ENCODE results near the gene NFIL3. TPM values are rescaled to one million over a fixed set of nuclear protein-coding genes. Genes with fewer than 3 reads are reported as not detected.

Gene NFIL3
- total and polyA plus RNA-seq, 2 of the 4 experiments (the other 2 are of a cell fraction) = 27.6 to 27.7 TPM

DNA sequence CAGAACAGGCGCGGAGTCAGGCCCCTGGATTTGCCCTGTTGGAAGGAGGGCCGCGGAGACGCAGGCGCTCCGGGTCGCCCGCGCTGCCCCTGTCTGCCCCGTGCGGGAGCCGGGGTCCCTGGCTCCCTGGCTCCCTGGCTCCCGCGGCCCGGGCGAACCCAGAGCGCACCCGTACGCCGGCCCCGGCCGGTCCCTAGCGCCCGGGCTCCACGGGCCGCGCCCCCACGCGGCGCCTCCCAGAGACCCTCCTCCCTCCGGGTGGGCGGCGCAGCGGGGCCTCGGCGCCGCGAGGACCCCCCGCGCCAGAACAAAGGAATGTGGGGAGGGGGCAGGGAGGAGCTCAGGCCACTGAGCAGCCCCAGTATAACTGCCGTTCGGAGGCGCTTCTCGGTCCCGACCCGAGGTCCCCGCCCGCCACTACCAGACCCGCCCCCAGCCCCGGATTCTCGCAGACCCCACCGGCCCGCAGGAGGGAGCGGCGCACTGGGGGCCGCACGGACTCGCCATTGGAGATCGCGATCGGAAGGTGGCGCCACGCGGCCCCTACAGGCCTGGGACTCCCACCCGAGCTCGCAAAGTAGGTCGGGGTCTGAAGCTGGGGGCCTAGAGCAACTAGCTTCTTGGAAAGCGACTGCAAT is 2.4 kb downstream of the NFIL3 start:
- Histone ChIP-seq H4K91ac (ENCODE audit: insufficient read depth, low read depth, low read length) (peak overlapping the region; percentile 73), H3K36me3 (ENCODE audit: control insufficient read depth, insufficient read depth, low read length) (no peaks in the 10 kb centered on the region), H3K4me1 (ENCODE audit: control insufficient read depth, insufficient read depth, low read length) (peaks cover 12% of the 10 kb centered on the region), H3K9ac (ENCODE audit: low read depth, low read length) (peak overlapping the region; percentile 73), H2BK15ac (ENCODE audit: low read depth, low read length) (no peak overlapping the region), H2AK5ac (ENCODE audit: low read depth, low read length) (peak overlapping the region; percentile 89), H3K79me1 (ENCODE audit: low read depth in 1 of 2, low read length in 2 of 2) (peaks cover 4 to 21% of the 10 kb centered on the region in 2 experiments; a peak in 2 of 4 replicates), H3K56ac (ENCODE audit: extremely low read depth, insufficient read depth, low read length) (peak overlapping the region; percentile 85), H3K4me3 (ENCODE audit: insufficient read depth, low read depth, low read length) (peak overlapping the region; percentile 58), H3K4ac (ENCODE audit: low read depth, low read length) (peak overlapping the region; percentile 94), H3K14ac (replicated peaks; ENCODE audit: low read depth, low read length) (peak overlapping the region; percentile 95), H4K20me1 (ENCODE audit: insufficient read depth, low read length) (peaks cover 27% of the 10 kb centered on the region), H3K9me3 (ENCODE audit: control insufficient read depth, insufficient read depth, low read length) (no peaks in the 10 kb centered on the region), H2AFZ (replicated peaks; ENCODE audit: low read length, poor library complexity) (peak overlapping the region; percentile 75), H2BK5ac (ENCODE audit: low read depth, low read length, poor library complexity, severe bottlenecking) (peak overlapping the region; percentile 95), H2AK9ac (replicated peaks; ENCODE audit: low read depth, low read length, poor library complexity) (peak overlapping the region; percentile 73), H3K18ac (ENCODE audit: low read depth, low read length) (peak overlapping the region; percentile 97), H3K4me2 (ENCODE audit: low read depth, low read length) (peak overlapping the region; percentile 97), H2BK20ac (ENCODE audit: low read depth, low read length) (peak overlapping the region; percentile 58; the same call in 1 of the 2 replicates), H4K8ac (ENCODE audit: low read depth in 2 of 2, low read length in 2 of 2) (peak overlapping the region; percentile 66 to 89; a peak in 2 of 4 replicates), H3K9me1 (ENCODE audit: insufficient read depth, low read length) (peaks cover 5% of the 10 kb centered on the region; the same call in 1 of the 2 replicates), H3K23ac (ENCODE audit: low read depth, low read length) (peak overlapping the region; percentile 99; the same call in 1 of the 2 replicates), H3K27me3 (ENCODE audit: control insufficient read depth, insufficient read depth, low read length) (no peaks in the 10 kb centered on the region), H2BK120ac (ENCODE audit: low read depth, low read length) (peak overlapping the region; percentile 95), H3K27ac (ENCODE audit: insufficient read depth, low read length) (peak overlapping the region; percentile 97), H4K5ac (ENCODE audit: low read depth, low read length) (peak overlapping the region; percentile 72)
- in situ Hi-C loops (cut with MboI; ENCODE audit: low sequenced_read_pairs) = no loop called here
- POLR2A ChIA-PET (ENCODE audit: unreplicated experiment) = no interaction called here
- intact Hi-C loops (cut with micrococcal nuclease) = loop anchor here (1.0 to 5.0 kb wide), 6 partner anchors 74 to 319 kb away; no protein-coding TSS in a partner anchor
- DNase-seq = peak; percentile 62
- no TSS peak for BruUV-seq (replicated peaks)
- WGBS, 2 experiments (ENCODE audit: extremely low coverage in 2 of 2, insufficient read length in 1 of 2) = 1% methylated on average over 12 of the region's 69 CpGs; no CpG with 5 or more reads in 1 of the 2 experiments
- dilution Hi-C loops (cut with HindIII; ENCODE audit: low sequenced_read_pairs, unreplicated experiment) = no loop called here
- ATAC-seq (ENCODE audit: low read depth) = peak; percentile 3
- CTCF ChIA-PET = interaction anchor here (0.6 kb wide), 2 partner anchors 100 to 266 kb away, joined by 3 to 8 read pairs; no protein-coding TSS in a partner anchor
- TF ChIP-seq CHD1 (IDR thresholded peaks at IDR 0.05; ENCODE audit: low read depth, low read length) (no peak), RCOR1 (IDR thresholded peaks at IDR 0.05; ENCODE audit: insufficient replicate concordance, low read length) (no peak), SMC3 (IDR thresholded peaks at IDR 0.05; ENCODE audit: low read depth, low read length) (peak; percentile 32), RFX5 (IDR thresholded peaks at IDR 0.05; ENCODE audit: low read depth, low read length) (no peak), CEBPB (IDR thresholded peaks at IDR 0.05; ENCODE audit: low read depth, low read length) (no peak), NFE2L2 (IDR thresholded peaks at IDR 0.05; ENCODE audit: low read depth, low read length) (no peak), FOS (IDR thresholded peaks at IDR 0.05; ENCODE audit: low read depth, low read length) (no peak), MAFK (IDR thresholded peaks at IDR 0.05; ENCODE audit: low read depth, low read length) (no peak), BHLHE40 (IDR thresholded peaks at IDR 0.05; ENCODE audit: low read depth, low read length) (no peak), MAZ (IDR thresholded peaks at IDR 0.05; ENCODE audit: borderline replicate concordance, low read depth, low read length) (peak; percentile 65; the same call in 1 of the 2 replicates), RAD21 (IDR thresholded peaks at IDR 0.05; ENCODE audit: low read length) (peak; percentile 53), POLR2A (IDR thresholded peaks at IDR 0.05; ENCODE audit: low read depth, low read length) (no peak; the same call in 1 of the 2 replicates), MXI1 (IDR thresholded peaks at IDR 0.05; ENCODE audit: borderline replicate concordance, low read depth, low read length) (no peak)
- TF ChIP-seq, protein P1, sequence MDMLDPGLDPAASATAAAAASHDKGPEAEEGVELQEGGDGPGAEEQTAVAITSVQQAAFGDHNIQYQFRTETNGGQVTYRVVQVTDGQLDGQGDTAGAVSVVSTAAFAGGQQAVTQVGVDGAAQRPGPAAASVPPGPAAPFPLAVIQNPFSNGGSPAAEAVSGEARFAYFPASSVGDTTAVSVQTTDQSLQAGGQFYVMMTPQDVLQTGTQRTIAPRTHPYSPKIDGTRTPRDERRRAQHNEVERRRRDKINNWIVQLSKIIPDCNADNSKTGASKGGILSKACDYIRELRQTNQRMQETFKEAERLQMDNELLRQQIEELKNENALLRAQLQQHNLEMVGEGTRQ (IDR thresholded peaks at IDR 0.05; ENCODE audit: low read depth, low read length) = no peak
- TF ChIP-seq, protein P2, sequence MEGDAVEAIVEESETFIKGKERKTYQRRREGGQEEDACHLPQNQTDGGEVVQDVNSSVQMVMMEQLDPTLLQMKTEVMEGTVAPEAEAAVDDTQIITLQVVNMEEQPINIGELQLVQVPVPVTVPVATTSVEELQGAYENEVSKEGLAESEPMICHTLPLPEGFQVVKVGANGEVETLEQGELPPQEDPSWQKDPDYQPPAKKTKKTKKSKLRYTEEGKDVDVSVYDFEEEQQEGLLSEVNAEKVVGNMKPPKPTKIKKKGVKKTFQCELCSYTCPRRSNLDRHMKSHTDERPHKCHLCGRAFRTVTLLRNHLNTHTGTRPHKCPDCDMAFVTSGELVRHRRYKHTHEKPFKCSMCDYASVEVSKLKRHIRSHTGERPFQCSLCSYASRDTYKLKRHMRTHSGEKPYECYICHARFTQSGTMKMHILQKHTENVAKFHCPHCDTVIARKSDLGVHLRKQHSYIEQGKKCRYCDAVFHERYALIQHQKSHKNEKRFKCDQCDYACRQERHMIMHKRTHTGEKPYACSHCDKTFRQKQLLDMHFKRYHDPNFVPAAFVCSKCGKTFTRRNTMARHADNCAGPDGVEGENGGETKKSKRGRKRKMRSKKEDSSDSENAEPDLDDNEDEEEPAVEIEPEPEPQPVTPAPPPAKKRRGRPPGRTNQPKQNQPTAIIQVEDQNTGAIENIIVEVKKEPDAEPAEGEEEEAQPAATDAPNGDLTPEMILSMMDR (conservative IDR thresholded peaks at IDR 0.05; ENCODE audit: low read depth, low read length) = peak; percentile 51
